Loucy (cell line): ENCODE results near the gene DYNLT3.

Source experiments
- EZH2phosphoT487 ChIP-seq: fragments of 200-600 bp; IDR thresholded peaks from 2 replicates; pipeline ENCODE4 v1.6.1; 2018; ENCODE audit warnings: antibody characterized with exemption, mild to moderate bottlenecking, moderate library complexity, borderline replicate concordance
- TF ChIP-seq, protein P1 (sequence below): fragments of 200-600 bp; sonication (generic); conservative IDR thresholded peaks from 2 replicates; pipeline ENCODE4 v1.5.1; 2014; ENCODE audit warnings: mild to moderate bottlenecking, antibody characterized with exemption, low read length

DNA sequence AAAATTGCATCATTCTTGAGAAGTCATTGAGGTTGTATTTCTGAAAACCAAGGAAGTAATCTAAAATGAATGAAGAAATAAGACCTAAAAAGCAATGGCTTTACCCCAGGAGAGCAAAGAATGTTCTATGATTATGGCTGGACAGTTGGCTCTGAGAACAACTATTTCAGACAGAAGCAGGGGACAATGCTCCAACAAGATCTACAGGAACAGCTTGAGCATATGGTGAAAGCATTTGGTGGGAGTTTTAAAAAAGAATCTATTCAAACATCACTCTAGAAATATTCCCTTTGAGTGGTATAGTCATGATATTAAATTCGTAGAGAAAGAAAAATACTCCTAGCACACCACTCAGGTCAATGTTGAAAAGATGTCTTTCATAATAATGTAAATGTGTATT lies 26.7 kb downstream of the DYNLT3 start:
- TF ChIP-seq EZH2phosphoT487 = no peak
- TF ChIP-seq, protein P1, sequence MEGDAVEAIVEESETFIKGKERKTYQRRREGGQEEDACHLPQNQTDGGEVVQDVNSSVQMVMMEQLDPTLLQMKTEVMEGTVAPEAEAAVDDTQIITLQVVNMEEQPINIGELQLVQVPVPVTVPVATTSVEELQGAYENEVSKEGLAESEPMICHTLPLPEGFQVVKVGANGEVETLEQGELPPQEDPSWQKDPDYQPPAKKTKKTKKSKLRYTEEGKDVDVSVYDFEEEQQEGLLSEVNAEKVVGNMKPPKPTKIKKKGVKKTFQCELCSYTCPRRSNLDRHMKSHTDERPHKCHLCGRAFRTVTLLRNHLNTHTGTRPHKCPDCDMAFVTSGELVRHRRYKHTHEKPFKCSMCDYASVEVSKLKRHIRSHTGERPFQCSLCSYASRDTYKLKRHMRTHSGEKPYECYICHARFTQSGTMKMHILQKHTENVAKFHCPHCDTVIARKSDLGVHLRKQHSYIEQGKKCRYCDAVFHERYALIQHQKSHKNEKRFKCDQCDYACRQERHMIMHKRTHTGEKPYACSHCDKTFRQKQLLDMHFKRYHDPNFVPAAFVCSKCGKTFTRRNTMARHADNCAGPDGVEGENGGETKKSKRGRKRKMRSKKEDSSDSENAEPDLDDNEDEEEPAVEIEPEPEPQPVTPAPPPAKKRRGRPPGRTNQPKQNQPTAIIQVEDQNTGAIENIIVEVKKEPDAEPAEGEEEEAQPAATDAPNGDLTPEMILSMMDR = no peak
